IMR-90 (cell line): Measurements from ENCODE around the gene DNAJC17. TPM values are rescaled to one million over a fixed set of nuclear protein-coding genes. Genes with fewer than 3 reads are reported as not detected.

ENCODE experiments used
- ATAC-seq: fragments of 200-7000 bp; cut with Tn5 transposase; 2 replicates; pipeline ENCODE4 v1.9.1; 2020; ENCODE audit warnings: low read depth, mild to moderate bottlenecking, moderate library complexity
- BruUV-seq: library from RNA; stranded (reverse); fragments of 400-500 nt; replicated peaks from 2 replicates; lab custom pipeline; 2021; lab: Mats Ljungman, UMichigan
- CTCF ChIA-PET: fragments of 300-600 bp; formaldehyde crosslinking; extraction: SDS; loops from one replicate; lab custom pipeline; 2021; ENCODE audit warnings: antibody characterized with exemption; lab: Yijun Ruan, JAX
- POLR2A ChIA-PET: fragments of 300-600 bp; sonication (Branson Sonifier 250); formaldehyde crosslinking; loops from one replicate; lab custom pipeline; 2022; ENCODE audit warnings: antibody characterized with exemption; ENCODE audit not compliant: unreplicated experiment; lab: Charles Lee
- DNase-seq: peaks from one replicate; pipeline ENCODE4 v3.0.0; 2013
- H2AFZ ChIP-seq: replicated peaks from 2 replicates; pipeline ENCODE3; 2013; ENCODE audit warnings: low read length, mild to moderate bottlenecking; ENCODE audit not compliant: poor library complexity
- H2AK5ac ChIP-seq: 2 replicates; pipeline ENCODE4 v1.6.1; 2013; ENCODE audit warnings: low read depth, low read length, inconsistent platforms
- H2AK9ac ChIP-seq: replicated peaks from 2 replicates; pipeline ENCODE3; 2013; ENCODE audit warnings: mild to moderate bottlenecking, low read depth, low read length, moderate library complexity; ENCODE audit not compliant: poor library complexity
- H2BK120ac ChIP-seq: 2 replicates; pipeline ENCODE4 v1.6.1; 2013; ENCODE audit warnings: low read depth, low read length, inconsistent platforms
- H2BK15ac ChIP-seq: 3 replicates; pipeline ENCODE4 v1.6.1; 2013; ENCODE audit warnings: low read depth, low read length, inconsistent platforms
- H2BK20ac ChIP-seq: 2 replicates; pipeline ENCODE4 v1.6.1; 2013; ENCODE audit warnings: low read depth, mild to moderate bottlenecking, inconsistent platforms, low read length, moderate library complexity
- H2BK5ac ChIP-seq: 2 replicates; pipeline ENCODE4 v1.6.1; 2013; ENCODE audit warnings: mild to moderate bottlenecking, low read depth, low read length, inconsistent platforms; ENCODE audit not compliant: poor library complexity, severe bottlenecking
- H3K14ac ChIP-seq: replicated peaks from 2 replicates; pipeline ENCODE4 v1.6.1; 2013; ENCODE audit warnings: low read depth, low read length, inconsistent platforms
- H3K18ac ChIP-seq: 2 replicates; pipeline ENCODE4 v1.6.1; 2013; ENCODE audit warnings: low read depth, low read length, control low read depth
- H3K23ac ChIP-seq: 2 replicates; pipeline ENCODE4 v1.6.1; 2013; ENCODE audit warnings: low read depth, low read length, inconsistent platforms
- H3K27ac ChIP-seq: 2 replicates; pipeline ENCODE4 v1.5.1; 2013; ENCODE audit warnings: mild to moderate bottlenecking, control low read depth, low read length; ENCODE audit not compliant: insufficient read depth
- H3K27me3 ChIP-seq: 2 replicates; pipeline ENCODE4 v1.6.1; 2013; ENCODE audit warnings: low read length; ENCODE audit not compliant: control insufficient read depth, insufficient read depth
- H3K36me3 ChIP-seq: 2 replicates; pipeline ENCODE4 v1.6.1; 2013; ENCODE audit warnings: low read length, mixed read lengths; ENCODE audit not compliant: control insufficient read depth, insufficient read depth
- H3K4ac ChIP-seq: 2 replicates; pipeline ENCODE4 v1.6.1; 2013; ENCODE audit warnings: low read depth, low read length, inconsistent platforms
- H3K4me1 ChIP-seq: 2 replicates; pipeline ENCODE4 v1.6.1; 2013; ENCODE audit warnings: low read length, mixed read lengths; ENCODE audit not compliant: control insufficient read depth, insufficient read depth
- H3K4me2 ChIP-seq: 2 replicates; pipeline ENCODE4 v1.6.1; 2013; ENCODE audit warnings: low read depth, mild to moderate bottlenecking, control low read depth, low read length, moderate library complexity
- H3K4me3 ChIP-seq: 2 replicates; pipeline ENCODE4 v1.5.1; 2013; ENCODE audit warnings: low read depth, mild to moderate bottlenecking, control low read depth, low read length, moderate library complexity; ENCODE audit not compliant: insufficient read depth
- H3K56ac ChIP-seq: 2 replicates; pipeline ENCODE4 v1.6.1; 2013; ENCODE audit warnings: low read length, inconsistent platforms; ENCODE audit not compliant: insufficient read depth; ENCODE audit errors: extremely low read depth
- H3K79me1 ChIP-seq, 2 experiments: 2 replicates each; pipeline ENCODE4 v1.6.1; 2013; ENCODE audit warnings: low read length in 2 of 2, inconsistent platforms in 1 of 2, low read depth in 1 of 2
- H3K9ac ChIP-seq: 2 replicates; pipeline ENCODE4 v1.6.1; 2013; ENCODE audit warnings: low read depth, low read length, control low read depth
- H3K9me1 ChIP-seq: 2 replicates; pipeline ENCODE4 v1.6.1; 2013; ENCODE audit warnings: low read length, inconsistent platforms; ENCODE audit not compliant: insufficient read depth
- H3K9me3 ChIP-seq: 2 replicates; pipeline ENCODE4 v1.6.1; 2013; ENCODE audit warnings: low read length; ENCODE audit not compliant: control insufficient read depth, insufficient read depth
- H4K20me1 ChIP-seq: 2 replicates; pipeline ENCODE4 v1.6.1; 2013; ENCODE audit warnings: low read length, inconsistent platforms; ENCODE audit not compliant: insufficient read depth
- H4K5ac ChIP-seq: 2 replicates; pipeline ENCODE4 v1.6.1; 2013; ENCODE audit warnings: mild to moderate bottlenecking, low read depth, low read length, control low read depth
- H4K8ac ChIP-seq, 2 experiments: 2 replicates each; pipeline ENCODE4 v1.6.1; 2013; ENCODE audit warnings: low read depth in 2 of 2, low read length in 2 of 2, control low read depth in 1 of 2, inconsistent platforms in 1 of 2
- H4K91ac ChIP-seq: 2 replicates; pipeline ENCODE4 v1.6.1; 2013; ENCODE audit warnings: low read depth, low read length, inconsistent platforms; ENCODE audit not compliant: insufficient read depth
- BHLHE40 ChIP-seq: fragments of 150-350 bp; IDR thresholded peaks from 2 replicates; pipeline ENCODE4 v1.6.1; 2016; ENCODE audit warnings: mild to moderate bottlenecking, low read depth, low read length
- CHD1 ChIP-seq: IDR thresholded peaks from 2 replicates; pipeline ENCODE4 v1.6.1; 2012; ENCODE audit warnings: low read depth, low read length, improper control_type of control experiment
- FOS ChIP-seq: fragments of 150-350 bp; IDR thresholded peaks from 2 replicates; pipeline ENCODE4 v1.6.1; 2016; ENCODE audit warnings: low read depth, low read length
- MAZ ChIP-seq: IDR thresholded peaks from 2 replicates; pipeline ENCODE4 v1.6.1; 2012; ENCODE audit warnings: low read depth, mild to moderate bottlenecking, low read length, improper control_type of control experiment, moderate library complexity, borderline replicate concordance
- NFE2L2 ChIP-seq: fragments of 150-350 bp; IDR thresholded peaks from 2 replicates; pipeline ENCODE4 v1.6.1; 2016; ENCODE audit warnings: low read depth, mild to moderate bottlenecking, low read length
- POLR2A ChIP-seq: IDR thresholded peaks from 2 replicates; pipeline ENCODE4 v1.6.1; 2012; ENCODE audit warnings: mild to moderate bottlenecking, low read depth, low read length
- RCOR1 ChIP-seq: IDR thresholded peaks from 2 replicates; pipeline ENCODE4 v1.6.1; 2012; ENCODE audit warnings: mild to moderate bottlenecking, low read length, improper control_type of control experiment; ENCODE audit not compliant: insufficient replicate concordance
- RFX5 ChIP-seq: IDR thresholded peaks from 2 replicates; pipeline ENCODE4 v1.8.0; 2012; ENCODE audit warnings: low read depth, mild to moderate bottlenecking, low read length, moderate library complexity
- SMC3 ChIP-seq: fragments of 150-350 bp; IDR thresholded peaks from 2 replicates; pipeline ENCODE4 v1.6.1; 2016; ENCODE audit warnings: low read depth, mild to moderate bottlenecking, antibody characterized with exemption, low read length, moderate library complexity
- WGBS, 2 experiments: methylation state at CpG; one replicate each; pipeline versions ENCODE4 v1.1.5 to v1.1.7; 2013; ENCODE audit warnings: missing lambda C conversion rate in 2 of 2; ENCODE audit not compliant: insufficient read length in 1 of 2; ENCODE audit errors: extremely low coverage in 2 of 2; 5-methylcytosine and 5-hydroxymethylcytosine counted together
- dilution Hi-C: fragments of 300-500 bp; cut with HindIII; formaldehyde crosslinking; loops from one replicate; pipeline ENCODE4 v1.14.3; 2018; ENCODE audit warnings: low sequenced_read_pairs; ENCODE audit not compliant: unreplicated experiment
- in situ Hi-C: fragments of 300-500 bp; cut with MboI; formaldehyde crosslinking; loops from 3 replicates; pipeline ENCODE4 v1.14.3; 2019; ENCODE audit warnings: low sequenced_read_pairs, inconsistent platforms, mixed read lengths
- intact Hi-C: fragments of 100-400 bp; cut with micrococcal nuclease; formaldehyde crosslinking; loops from 2 replicates; pipeline ENCODE4 v1.10.0; 2022
- polyA plus RNA-seq, 3 experiments: library from polyadenylated mRNA; depleted of rRNA; stranded (reverse); fragments of >200 nt; gene quantifications; 2 replicates each; pipeline ENCODE4 v1.2.3, GENCODE V29; 2012; ENCODE audit warnings: low replicate concordance in 1 of 3
- total RNA-seq: library from RNA; depleted of rRNA; stranded (reverse); fragments of >200 nt; gene quantifications from 2 replicates; pipeline ENCODE4 v1.2.3, GENCODE V29; 2012
- TF ChIP-seq, protein P1 (sequence below): fragments of 150-350 bp; IDR thresholded peaks from 2 replicates; pipeline ENCODE4 v1.6.1; 2016; ENCODE audit warnings: low read depth, mild to moderate bottlenecking, low read length, moderate library complexity, borderline replicate concordance
- TF ChIP-seq, protein P2 (sequence below): conservative IDR thresholded peaks from 2 replicates; pipeline ENCODE4 v1.5.1; 2012; ENCODE audit warnings: mild to moderate bottlenecking, low read depth, low read length, improper control_type of control experiment
- TF ChIP-seq, protein P3 (sequence below): fragments of 150-350 bp; IDR thresholded peaks from 2 replicates; pipeline ENCODE4 v1.6.1; 2017; ENCODE audit warnings: mild to moderate bottlenecking, antibody characterized with exemption, low read length, low read depth

Gene DNAJC17
- total and polyA plus RNA-seq, 2 of the 4 experiments (the other 2 are of a cell fraction): 58.6 to 107 TPM

DNA sequence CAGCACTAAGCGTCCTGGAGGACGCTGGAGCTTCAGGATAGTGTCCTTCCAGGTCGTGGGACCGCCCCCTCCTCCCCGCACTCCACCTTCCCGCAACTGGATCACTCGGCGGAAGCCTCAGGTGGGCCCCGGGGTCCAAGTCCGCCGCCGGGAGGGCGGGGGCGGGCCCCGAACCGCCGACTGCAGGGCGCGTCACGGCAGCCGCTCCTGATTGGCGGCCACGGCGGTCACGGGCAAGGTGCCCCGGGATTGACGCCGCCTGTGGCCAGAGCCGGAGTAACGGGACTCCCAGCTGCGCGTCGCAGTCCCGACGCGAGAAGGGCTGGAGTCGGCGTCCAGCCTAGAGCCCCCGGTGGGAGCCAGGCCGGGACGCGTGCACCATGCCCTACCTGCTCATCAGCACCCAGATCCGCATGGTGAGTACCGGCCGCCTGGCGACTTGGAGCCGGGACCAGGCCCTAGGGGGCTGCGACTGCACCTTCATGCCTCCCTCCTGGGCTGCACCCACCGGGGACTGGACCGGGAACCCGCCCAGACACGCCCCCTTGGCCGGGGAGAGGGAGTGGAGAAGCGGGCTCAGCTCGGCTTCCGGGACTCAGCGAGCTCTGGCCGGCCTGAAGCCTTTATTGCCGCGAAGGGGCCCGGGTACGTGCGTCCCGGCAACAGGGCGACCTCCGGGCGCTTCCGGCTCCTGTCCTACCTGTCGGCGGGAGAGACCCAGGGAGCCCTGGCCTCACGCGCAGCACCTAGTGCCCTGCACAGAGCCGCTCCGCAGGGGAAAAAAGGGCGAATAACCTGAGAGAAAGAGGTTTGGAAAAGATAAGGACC, 43.3 kb downstream of the DNAJC17 start, which contains the start of gene GCHFR:
GCHFR (plus strand) TSS at position 268 of the 828 bp plus-strand sequence; CDS start at position 381, 113 bp downstream.
- Histone ChIP-seq H2BK120ac (no peak within 1 kb of the TSS), H2BK15ac (no peak within 1 kb of the TSS), H3K18ac (no peak within 1 kb of the TSS; the same call in 1 of the 2 replicates), H3K79me1 (no peaks in the 10 kb centered on the region; a peak in 1 of 4 replicates), H4K8ac (peak within 1 kb of the TSS; percentile 6 to 74; a peak in 3 of 4 replicates), H3K27ac (peak within 1 kb of the TSS; percentile 32; the same call in 1 of the 2 replicates), H3K23ac (peak within 1 kb of the TSS; percentile 76; the same call in 1 of the 2 replicates), H3K4me1 (peaks cover 24% of the 10 kb centered on the region), H3K27me3 (no peaks in the 10 kb centered on the region; the same call in 1 of the 2 replicates), H3K4me3 (peak within 1 kb of the TSS; percentile 44), H2AK9ac (peak within 1 kb of the TSS; percentile 91), H3K4ac (peak within 1 kb of the TSS; percentile 48), H3K9me1 (peaks cover 17% of the 10 kb centered on the region), H3K14ac (0 out of 2 replicates have a peak within 1 kb of the TSS, but pooled peaks have one; percentile 42), H3K9me3 (no peaks in the 10 kb centered on the region), H2BK20ac (no peak within 1 kb of the TSS), H2AK5ac (peak within 1 kb of the TSS; percentile 30; the same call in 1 of the 2 replicates), H4K20me1 (peaks cover 9% of the 10 kb centered on the region; the same call in 1 of the 2 replicates), H3K36me3 (peaks cover 2% of the 10 kb centered on the region; the same call in 1 of the 2 replicates), H2AFZ (peak within 1 kb of the TSS; percentile 94), H3K9ac (no peak within 1 kb of the TSS), H3K56ac (no peak within 1 kb of the TSS), H3K4me2 (peak within 1 kb of the TSS; percentile 77), H2BK5ac (peak within 1 kb of the TSS; percentile 7), H4K5ac (peak within 1 kb of the TSS; percentile 17), H4K91ac (peak within 1 kb of the TSS; percentile 43; the same call in 1 of the 2 replicates)
- WGBS, 2 experiments: 2% methylated on average over 31 of the region's 75 CpGs; no CpG with 5 or more reads in 1 of the 2 experiments
- ATAC-seq (peak; percentile 71), DNase-seq (peak; percentile 47)
- POLR2A ChIA-PET: interaction anchor here (0.6 kb wide), 1 partner anchor 174 kb away, joined by 3 read pairs; no protein-coding TSS in a partner anchor
- no TSS peak for BruUV-seq
- dilution Hi-C loops: no loop called here
- in situ Hi-C loops: no loop called here
- CTCF ChIA-PET: no interaction called here
- intact Hi-C loops: no loop called here
- TF ChIP-seq BHLHE40 (peak; percentile 48; the same call in 1 of the 2 replicates), NFE2L2 (no peak), RFX5 (no peak), MAZ (no peak), RCOR1 (no peak), POLR2A (no peak), CHD1 (no peak), SMC3 (no peak), FOS (no peak)
- TF ChIP-seq, protein P1, sequence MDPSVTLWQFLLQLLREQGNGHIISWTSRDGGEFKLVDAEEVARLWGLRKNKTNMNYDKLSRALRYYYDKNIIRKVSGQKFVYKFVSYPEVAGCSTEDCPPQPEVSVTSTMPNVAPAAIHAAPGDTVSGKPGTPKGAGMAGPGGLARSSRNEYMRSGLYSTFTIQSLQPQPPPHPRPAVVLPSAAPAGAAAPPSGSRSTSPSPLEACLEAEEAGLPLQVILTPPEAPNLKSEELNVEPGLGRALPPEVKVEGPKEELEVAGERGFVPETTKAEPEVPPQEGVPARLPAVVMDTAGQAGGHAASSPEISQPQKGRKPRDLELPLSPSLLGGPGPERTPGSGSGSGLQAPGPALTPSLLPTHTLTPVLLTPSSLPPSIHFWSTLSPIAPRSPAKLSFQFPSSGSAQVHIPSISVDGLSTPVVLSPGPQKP: no peak
- TF ChIP-seq, protein P2, sequence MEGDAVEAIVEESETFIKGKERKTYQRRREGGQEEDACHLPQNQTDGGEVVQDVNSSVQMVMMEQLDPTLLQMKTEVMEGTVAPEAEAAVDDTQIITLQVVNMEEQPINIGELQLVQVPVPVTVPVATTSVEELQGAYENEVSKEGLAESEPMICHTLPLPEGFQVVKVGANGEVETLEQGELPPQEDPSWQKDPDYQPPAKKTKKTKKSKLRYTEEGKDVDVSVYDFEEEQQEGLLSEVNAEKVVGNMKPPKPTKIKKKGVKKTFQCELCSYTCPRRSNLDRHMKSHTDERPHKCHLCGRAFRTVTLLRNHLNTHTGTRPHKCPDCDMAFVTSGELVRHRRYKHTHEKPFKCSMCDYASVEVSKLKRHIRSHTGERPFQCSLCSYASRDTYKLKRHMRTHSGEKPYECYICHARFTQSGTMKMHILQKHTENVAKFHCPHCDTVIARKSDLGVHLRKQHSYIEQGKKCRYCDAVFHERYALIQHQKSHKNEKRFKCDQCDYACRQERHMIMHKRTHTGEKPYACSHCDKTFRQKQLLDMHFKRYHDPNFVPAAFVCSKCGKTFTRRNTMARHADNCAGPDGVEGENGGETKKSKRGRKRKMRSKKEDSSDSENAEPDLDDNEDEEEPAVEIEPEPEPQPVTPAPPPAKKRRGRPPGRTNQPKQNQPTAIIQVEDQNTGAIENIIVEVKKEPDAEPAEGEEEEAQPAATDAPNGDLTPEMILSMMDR: peak; percentile 32
- TF ChIP-seq, protein P3, sequence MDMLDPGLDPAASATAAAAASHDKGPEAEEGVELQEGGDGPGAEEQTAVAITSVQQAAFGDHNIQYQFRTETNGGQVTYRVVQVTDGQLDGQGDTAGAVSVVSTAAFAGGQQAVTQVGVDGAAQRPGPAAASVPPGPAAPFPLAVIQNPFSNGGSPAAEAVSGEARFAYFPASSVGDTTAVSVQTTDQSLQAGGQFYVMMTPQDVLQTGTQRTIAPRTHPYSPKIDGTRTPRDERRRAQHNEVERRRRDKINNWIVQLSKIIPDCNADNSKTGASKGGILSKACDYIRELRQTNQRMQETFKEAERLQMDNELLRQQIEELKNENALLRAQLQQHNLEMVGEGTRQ: peak; percentile 30; the same call in 1 of the 2 replicates
